ENCODE data around the gene MED6. TPM values are rescaled to one million over a fixed set of nuclear protein-coding genes. Genes with fewer than 3 reads are reported as not detected.

The MED6 gene
- total RNA-seq, 3 donors from 2014 or later, result 38.4 to 56.9 (median 45.6) TPM

- no peaks in the 10 kb centered on the region for H3K27me3 ChIP-seq
Measured at GRCh38 chr14:70638416-70638815, 38.0 kb upstream of the MED6 start.

DNA sequence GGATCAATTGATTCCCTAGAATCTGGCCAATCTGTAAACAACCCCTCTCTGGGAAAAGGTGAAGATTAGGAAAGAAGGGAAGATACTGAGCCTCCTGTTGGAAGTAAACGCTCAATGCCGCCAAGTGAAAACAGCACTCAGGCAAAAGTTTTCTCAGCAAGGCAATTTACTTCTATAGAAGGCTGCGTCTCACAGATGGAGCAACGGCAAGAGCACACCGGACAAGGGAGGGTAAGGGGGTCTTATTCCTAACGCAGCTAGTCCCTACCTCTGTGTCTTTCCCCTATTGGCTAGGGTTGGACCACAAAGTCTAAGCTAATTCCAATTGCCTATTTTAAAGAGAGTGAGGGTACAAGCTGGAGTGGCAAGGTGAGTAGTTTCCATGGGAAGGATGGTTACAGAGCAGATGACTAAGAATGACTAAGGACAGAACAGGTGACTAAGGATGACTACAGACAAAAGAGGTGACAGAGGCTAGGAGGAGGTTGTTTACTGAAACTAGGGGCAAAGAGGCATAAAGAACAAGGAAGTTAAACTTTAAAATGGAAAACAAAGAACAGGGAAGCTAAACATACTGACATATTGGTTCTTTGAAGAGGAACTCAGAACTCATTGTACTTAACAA is 35.6 kb upstream of the MED6 start:
- Histone ChIP-seq H3K27ac (no peak overlapping the region), H3K9me3 (no peaks in the 10 kb centered on the region), H3K36me3 (no peaks in the 10 kb centered on the region), H3K27me3 (no peaks in the 10 kb centered on the region), H3K4me3 (no peak overlapping the region), H3K4me1 (no peaks in the 10 kb centered on the region)
- intact Hi-C loops (cut with DNase I; ENCODE audit: low total_unique reads), result no loop called here
- DNase-seq (ENCODE audit: low spot score in 2 of 2), result no peak
- no peak for TF ChIP-seq POLR2A (IDR thresholded peaks at IDR 0.05)
- no peak for TF ChIP-seq POLR2AphosphoS5 (IDR thresholded peaks at IDR 0.05)
- no peak for TF ChIP-seq CTCF (IDR thresholded peaks at IDR 0.05)

More at GRCh38 chr14:70638416-70638815, 38.0 kb upstream of the MED6 start:
- Histone ChIP-seq H3K9me3 (no peaks in the 10 kb centered on the region), H3K4me3 (no peak overlapping the region), H3K27ac (no peak overlapping the region), H3K4me1 (peaks cover 0 to 5% of the 10 kb centered on the region in 2 donors), H3K36me3 (no peaks in the 10 kb centered on the region)
- TF ChIP-seq POLR2A (IDR thresholded peaks at IDR 0.05) (no peak), CTCF (IDR thresholded peaks at IDR 0.05) (no peak), POLR2AphosphoS5 (IDR thresholded peaks at IDR 0.05) (no peak)
- no peak for DNase-seq (ENCODE audit: low spot score in 2 of 2)
- intact Hi-C loops (cut with DNase I; ENCODE audit: low total_unique reads), result no loop called here

- TF ChIP-seq POLR2A (IDR thresholded peaks at IDR 0.05) (no peak), CTCF (IDR thresholded peaks at IDR 0.05) (no peak), POLR2AphosphoS5 (IDR thresholded peaks at IDR 0.05) (no peak)
- H3K27ac ChIP-seq, result no peak overlapping the region
- H3K36me3 ChIP-seq, result no peaks in the 10 kb centered on the region
- no peak for DNase-seq (ENCODE audit: low spot score in 2 of 2)
- H3K27me3 ChIP-seq, result no peaks in the 10 kb centered on the region
- peaks cover 0 to 8% of the 10 kb centered on the region in 2 donors for H3K9me3 ChIP-seq
- H3K4me3 ChIP-seq, result no peak overlapping the region
- H3K4me1 ChIP-seq, result no peaks in the 10 kb centered on the region
- intact Hi-C loops (cut with DNase I; ENCODE audit: low total_unique reads), result no loop called here
Measured at GRCh38 chr14:70631948-70632347, 31.5 kb upstream of the MED6 start.

- no peak for TF ChIP-seq POLR2AphosphoS5 (IDR thresholded peaks at IDR 0.05)
- TF ChIP-seq POLR2A (IDR thresholded peaks at IDR 0.05), result no peak
- TF ChIP-seq CTCF (IDR thresholded peaks at IDR 0.05), result no peak
- intact Hi-C loops (cut with DNase I; ENCODE audit: low total_unique reads), result loop anchor here (10.0 kb wide), 1 partner anchor 90 kb away; no protein-coding TSS in a partner anchor
- Histone ChIP-seq H3K27me3 (no peaks in the 10 kb centered on the region), H3K9me3 (peaks cover 0 to 16% of the 10 kb centered on the region in 2 donors), H3K36me3 (no peaks in the 10 kb centered on the region), H3K4me3 (no peak overlapping the region), H3K27ac (no peak overlapping the region), H3K4me1 (no peaks in the 10 kb centered on the region)
- DNase-seq (ENCODE audit: low spot score in 2 of 2), result no peak
Measured at GRCh38 chr14:70624972-70625371, 24.5 kb upstream of the MED6 start.

- no peak overlapping the region for H3K4me3 ChIP-seq
- intact Hi-C loops (cut with DNase I; ENCODE audit: low total_unique reads), result loop anchor here (10.0 kb wide), 1 partner anchor 93 kb away; no protein-coding TSS in a partner anchor
- no peaks in the 10 kb centered on the region for H3K36me3 ChIP-seq
- no peaks in the 10 kb centered on the region for H3K27me3 ChIP-seq
- no peaks in the 10 kb centered on the region for H3K4me1 ChIP-seq
- no peak overlapping the region for H3K27ac ChIP-seq
- DNase-seq (ENCODE audit: low spot score in 2 of 2), result no peak
- TF ChIP-seq CTCF (IDR thresholded peaks at IDR 0.05), result peak; percentile 30 to 86 (median 79)
- TF ChIP-seq POLR2AphosphoS5 (IDR thresholded peaks at IDR 0.05), result no peak
- peaks cover 0 to 10% of the 10 kb centered on the region in 2 donors for H3K9me3 ChIP-seq
Measured at GRCh38 chr14:70622111-70622712, 21.8 kb upstream of the MED6 start.

Data from breast epithelium (tissue), 4 donors.